HTR-8/SVneo (cell line): Measurements from ENCODE around the gene SPOCK1.

ENCODE experiments used
- DNase-seq: peaks from one replicate; pipeline ENCODE4 v3.0.0; 2011; ENCODE audit warnings: low spot score, mixed read lengths; ENCODE audit not compliant: insufficient read length
- FAIRE-seq: peaks from 2 replicates; lab custom pipeline; 2011; peaks lifted over from hg19 to GRCh38; lab: Jason Lieb, UNC

SPOCK1 gene

DNA sequence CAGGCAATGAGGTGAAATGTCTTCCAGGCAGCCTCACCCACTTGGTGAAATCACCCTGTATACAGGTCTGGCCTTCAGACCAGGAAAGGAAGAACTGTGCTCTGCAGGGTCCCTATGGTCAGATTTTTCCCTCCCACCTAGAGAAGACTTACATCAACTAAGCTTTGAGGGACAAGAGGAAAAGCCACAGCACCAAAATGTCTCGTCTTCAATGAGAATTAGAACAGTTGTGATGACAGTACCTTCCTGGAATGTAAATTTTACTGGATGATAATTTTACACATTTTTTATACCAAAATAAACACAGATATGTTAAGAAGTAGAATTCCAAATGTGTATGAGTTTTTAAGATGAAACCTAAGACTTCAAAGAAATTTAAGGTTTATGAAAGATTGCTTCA is 283.9 kb downstream of the SPOCK1 start:
- DNase-seq (no peak), FAIRE-seq (no peak)

DNA sequence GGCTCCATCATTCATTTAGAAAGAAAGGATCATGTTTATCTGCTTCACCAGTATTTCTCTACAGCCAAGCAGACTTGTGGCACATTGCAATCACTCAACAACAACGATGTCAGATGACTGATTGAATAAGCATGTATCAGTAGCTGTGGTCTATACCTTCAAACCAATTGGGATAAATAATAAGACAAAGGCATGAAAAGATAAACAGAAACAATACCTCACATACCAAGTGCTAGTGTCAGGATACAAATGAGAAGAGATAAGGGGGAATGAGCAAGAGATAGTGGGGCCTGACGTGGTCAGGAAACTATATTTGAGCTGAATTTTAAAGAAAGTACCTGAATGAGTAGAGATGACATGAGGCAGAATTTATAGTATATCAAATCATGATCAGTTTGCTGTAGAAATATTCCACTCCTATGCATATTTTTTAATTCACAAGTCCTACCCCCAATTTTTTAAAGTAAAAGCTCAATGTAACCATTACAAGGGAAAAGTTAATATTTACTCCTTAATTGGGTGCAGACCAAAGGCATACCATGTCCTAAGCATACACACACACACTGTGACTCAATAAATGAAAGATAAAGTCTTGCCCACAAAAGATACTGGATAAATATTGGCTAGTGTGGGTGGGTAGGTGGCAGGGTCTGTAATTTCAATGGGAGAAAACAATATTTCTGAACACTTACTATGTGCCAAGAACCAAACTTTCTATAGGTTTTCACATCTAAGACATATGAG is 284.5 kb downstream of the SPOCK1 start:
- DNase-seq (no peak), FAIRE-seq (no peak)

DNA sequence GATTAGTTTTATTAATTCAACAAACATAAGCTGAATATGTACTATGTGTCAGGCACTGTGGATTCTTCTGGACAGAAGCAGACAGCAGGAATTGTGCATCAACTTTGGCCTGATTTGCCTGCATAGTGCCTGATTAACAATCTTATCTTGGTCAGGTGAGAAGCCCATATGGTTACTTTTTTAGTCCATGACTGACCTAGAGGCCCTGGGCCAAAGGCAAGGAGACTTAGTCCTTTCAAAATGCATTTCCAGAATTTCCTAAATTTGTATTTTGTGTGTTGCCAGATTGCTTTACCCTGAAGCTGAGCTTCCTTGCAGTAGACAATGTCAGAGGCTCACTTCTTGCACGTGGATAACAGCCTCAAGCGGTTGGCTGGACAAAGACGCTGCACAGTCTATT is 286.7 kb downstream of the SPOCK1 start:
- DNase-seq (no peak), FAIRE-seq (no peak)

DNA sequence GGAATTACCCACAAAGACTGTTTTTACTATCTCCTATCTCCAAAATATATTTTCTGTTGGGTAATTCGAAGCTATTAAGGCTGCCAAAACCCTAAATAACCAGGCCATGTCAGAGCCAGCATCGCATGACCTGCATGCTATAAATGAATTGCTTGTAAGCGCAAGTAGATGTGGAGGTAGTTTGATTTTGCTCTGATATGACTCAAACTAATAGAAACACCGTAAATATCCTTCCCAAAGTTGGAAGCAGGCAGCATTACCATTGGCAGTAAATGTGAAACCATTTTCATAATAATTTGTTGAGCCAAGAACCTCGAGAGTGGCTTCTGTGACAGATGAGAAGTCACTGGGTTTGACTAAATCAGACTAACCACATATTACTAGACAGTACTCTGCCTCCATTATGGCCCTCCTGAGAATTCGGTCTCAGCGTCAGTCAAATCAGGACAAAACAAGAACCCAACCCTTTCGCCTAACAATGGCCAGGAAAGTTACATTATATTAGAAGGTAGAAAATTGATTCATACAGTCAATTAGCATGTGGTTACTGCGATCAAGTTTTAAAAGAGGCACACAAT is 289.8 kb downstream of the SPOCK1 start:
- DNase-seq: no peak
- FAIRE-seq: no peak

DNA sequence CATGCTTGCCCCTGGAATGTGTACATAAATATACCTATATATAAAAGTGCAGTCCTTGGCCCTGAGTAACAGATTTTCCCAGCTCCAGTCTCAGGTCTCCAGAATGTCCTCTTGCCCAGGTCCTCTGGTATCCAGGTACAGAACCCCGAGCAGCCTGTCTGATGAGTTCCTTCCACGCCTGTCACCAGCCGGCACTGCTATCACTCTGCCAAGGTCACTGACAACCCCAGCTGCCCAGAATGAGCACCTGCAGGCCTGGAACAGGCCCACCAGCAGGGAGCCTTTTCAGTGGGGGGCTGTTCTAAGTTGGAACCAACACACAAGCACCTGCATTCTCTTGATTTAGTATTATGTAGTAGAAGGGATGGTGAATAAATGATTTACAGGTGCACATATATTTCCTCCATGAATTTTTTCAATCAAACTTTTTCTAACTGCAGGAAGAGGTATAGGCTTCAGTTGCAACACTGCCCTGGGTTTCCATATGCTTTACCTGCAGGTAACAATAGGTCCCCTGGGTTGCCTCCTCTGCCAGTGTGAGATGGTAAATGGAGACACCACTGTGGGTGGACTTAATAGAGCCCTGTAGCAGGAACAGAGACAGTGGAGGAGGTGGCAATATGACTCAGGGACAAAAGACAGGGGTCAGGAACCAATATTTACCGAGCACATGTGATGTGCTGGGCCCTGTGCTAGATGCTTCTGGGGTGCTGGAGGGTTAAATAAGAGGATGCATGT is 291.9 kb downstream of the SPOCK1 start:
- FAIRE-seq (no peak), DNase-seq (no peak)

DNA sequence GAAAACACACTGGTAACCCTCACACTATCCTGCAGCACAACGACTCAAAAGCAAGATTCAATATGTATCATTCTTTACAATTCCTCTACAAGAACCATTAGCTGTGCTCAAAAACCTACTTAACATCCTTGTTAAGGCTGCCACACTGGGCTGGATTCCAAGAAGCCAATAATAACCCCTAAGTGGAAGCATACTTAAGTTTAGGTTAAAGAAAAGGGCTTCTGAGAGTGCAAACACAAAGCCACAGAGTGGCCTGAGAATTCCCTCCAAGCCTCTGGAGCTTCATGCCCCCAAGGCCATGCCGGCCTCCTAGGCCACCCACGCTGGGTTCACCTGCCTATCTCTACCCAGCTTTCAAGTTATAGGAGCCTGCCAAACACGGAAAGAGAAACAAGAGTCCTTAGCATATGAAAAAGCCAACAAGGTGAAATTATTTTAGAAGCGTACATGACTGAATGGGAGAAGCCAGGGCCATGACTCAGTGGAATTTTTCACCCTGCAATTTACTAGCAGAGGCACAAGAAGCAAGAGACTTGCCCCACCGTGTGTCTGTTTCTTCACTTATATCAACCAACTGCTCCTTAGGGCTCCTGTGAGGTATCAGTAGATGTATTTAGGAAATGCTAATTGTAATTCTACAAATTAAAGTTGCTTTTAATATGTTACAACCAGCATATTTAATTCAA is 293.0 kb downstream of the SPOCK1 start:
- FAIRE-seq (no peak), DNase-seq (no peak)

DNA sequence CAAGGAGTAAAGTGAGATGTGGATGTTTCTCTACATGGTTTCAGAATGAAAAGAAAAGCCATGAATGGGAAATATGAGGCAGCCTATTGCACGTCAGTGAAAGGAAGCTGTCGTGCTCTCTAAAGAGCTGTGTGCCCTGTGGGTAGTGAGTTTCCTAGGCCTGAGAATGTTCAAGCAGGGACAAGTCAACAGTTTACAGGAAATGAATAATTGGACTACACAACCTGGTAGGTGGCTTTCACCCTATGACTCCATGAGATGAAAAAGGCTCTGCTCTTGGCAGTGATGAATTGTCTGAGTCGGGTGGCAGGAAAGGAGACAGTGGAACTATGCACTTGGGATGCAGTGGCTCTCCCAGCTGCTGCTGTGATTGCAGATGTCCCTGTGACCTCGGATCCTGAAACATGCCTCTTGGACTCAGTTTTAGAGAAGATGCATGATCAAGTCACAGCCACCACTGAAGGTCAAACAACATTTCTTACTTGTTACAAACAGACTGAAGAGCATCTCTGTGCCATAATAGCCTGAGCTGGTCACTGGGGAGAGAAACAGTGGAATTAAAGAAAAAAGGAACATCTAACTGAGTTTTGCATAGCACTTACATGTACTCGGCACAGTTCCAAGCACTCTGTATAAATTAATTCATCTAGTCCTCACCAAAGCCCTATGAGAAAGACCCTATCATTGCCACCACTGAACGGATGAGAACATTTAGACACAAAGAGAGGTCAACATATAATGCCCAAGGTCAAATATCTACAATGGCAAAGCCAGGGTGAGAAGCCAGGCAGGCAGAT is 293.7 kb downstream of the SPOCK1 start:
- no peak for FAIRE-seq
- DNase-seq: no peak

DNA sequence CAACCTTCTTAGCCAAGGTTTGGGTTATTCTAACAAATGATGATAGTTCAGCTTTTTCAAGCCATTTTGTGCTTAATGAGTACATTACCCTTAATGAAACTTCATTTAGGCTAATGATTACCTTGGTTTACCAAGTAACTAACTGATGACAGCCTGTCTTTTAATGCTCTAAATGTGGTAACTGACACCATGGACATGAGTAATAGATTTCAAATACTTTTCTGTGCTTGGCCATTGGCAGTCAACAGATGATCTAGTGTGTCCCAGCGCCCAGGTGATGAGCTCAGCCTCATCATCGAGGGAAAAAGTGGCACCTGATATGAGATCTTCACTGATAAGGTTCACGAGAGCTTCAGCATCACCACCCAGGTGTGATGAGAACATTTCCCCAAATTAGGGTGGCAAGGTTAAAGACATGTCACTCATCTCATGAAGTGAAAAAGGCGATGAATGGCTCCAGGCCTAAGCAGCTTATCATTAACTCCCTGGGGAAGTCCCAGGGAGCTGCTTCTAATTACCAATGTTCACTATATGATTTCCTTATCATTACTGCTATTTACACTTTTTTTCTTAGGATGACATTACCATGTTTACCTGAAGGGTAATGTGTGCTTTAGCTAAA is 296.0 kb downstream of the SPOCK1 start:
- DNase-seq (no peak), FAIRE-seq (no peak)

DNA sequence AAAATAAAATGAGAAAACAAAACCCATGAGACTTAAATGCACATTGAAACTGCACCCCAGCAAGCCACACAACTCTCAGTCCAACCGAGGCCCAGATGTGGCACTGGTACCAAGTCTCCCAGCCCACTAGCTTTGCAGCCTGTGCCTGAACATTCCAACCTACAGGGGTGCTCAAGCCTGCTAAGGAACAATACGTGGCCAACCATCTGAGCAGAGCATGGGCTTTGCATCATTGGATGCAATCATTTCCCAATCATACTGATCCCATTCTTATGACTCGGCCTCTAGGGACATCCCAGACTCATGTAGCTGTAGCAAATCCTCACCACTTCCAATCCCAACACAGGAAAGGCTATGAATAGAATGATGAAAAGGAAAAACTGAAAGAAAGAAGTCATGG is 297.2 kb downstream of the SPOCK1 start:
- DNase-seq (no peak), FAIRE-seq (no peak)

DNA sequence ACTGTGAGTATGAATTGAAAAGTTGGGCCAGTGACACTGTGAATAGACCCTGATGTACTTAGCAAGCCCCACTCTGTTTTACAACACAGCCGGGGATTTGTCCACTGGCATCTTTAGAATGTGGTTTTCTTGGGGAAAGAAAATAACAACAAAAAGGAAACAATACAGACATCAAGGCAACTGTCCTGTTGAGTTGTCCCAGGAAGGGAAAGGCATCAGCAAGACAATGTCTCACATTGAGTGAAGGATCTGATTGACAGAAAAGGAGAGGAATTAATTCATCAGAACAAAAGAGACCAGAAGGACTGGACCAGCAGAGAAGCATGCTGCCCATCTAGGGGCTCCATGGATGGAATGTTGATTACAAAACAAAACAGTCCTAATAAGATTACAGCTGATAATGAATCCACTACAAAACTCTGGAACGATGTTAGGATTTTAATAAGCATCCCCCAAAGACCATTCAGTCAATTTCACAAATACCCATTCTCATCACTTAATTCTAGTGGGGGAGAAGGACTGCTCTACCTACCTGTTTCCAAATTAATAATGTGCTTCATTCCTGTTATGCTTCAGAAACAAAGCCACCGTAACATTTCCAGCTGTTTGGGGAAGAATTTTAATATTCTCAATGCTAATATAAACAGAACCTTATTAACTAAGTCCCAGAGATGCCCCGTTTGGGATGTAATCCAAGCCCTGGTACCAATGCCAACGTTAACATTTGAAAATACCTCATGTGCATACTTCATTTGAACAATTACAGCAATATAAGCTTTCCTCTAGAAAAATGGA is 298.0 kb downstream of the SPOCK1 start:
- DNase-seq: no peak
- FAIRE-seq: no peak

DNA sequence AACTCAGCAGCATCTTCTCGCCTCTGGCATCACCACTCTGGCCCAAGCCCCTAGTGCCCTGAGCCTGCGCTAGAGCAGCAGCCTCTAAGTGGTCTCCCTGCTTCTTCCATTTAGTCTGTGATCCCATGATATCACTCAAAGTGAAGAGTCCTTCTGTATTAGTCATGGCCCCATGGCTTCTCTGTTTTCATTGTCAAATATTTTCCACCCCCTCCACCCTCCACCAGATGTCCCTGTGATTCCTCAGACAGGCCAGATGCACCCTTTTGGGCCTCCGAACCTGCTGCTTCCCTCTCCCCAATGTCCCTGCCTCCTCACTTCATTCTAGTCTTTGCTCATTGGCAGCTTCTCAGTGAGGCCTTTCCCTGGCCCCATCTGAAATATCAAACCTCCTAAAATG is 299.2 kb downstream of the SPOCK1 start:
- no peak for DNase-seq

DNA sequence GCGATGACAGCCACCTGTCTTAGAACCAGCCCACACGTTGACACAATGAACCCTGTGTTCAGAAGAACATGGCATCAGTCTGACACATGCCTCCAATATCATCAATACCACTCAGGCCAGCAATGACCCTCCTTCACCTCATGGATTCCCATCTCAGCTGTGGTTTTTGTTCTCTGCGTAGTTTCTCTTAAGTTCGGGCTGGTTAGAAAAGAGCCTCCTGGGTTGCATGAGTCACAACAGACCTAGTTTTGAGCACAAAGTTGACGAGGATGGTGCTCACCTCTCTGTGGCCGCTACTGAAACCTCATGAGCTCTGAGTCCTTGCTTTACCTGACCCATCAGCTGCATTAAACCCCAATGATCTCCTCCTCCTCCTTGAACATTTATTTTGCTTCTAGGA is 299.9 kb downstream of the SPOCK1 start:
- peak; percentile 28 for FAIRE-seq

More for the DNA sequence above, 299.2 kb downstream of the SPOCK1 start:
- no peak for FAIRE-seq

DNA sequence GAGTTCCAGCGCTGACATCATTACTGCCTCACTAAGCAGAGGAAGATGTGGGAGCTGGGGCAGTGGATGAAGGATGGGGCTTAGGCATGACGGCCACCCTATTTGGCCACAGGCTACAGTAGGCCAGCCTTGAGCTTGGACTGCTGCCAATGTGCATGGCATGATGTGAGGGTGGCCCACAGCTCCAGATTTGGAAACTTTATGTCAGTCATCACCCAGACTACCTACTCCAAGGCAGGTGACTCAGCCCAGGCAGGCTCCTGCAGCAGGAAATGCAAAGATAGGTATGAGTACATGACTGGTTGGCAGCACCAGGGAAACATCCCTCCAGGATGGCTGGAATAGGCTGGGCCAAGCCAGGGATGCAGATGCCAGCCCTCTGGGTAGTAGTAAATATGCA is 303.6 kb downstream of the SPOCK1 start:
- FAIRE-seq: no peak
- no peak for DNase-seq

More for the DNA sequence above, 299.9 kb downstream of the SPOCK1 start:
- no peak for DNase-seq

DNA sequence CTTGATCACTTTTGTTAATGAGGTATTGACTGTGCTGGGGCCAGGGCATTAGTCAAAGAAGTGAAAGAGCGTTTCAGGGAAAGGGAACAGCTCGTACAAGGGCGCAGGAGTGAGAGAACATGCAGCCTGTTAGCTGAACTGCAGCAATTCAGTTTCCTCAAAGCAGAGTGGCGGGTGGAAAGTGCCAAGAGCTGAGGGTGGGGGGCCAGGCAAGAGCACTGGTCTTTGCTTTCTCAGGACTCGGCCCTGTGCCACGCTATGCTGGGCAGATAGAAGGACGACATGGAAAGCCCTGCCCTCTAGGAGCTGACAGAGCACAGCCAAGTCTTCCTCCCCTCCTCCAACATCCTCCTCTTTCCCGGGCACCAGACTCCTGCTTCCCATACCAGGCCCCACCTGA is 304.8 kb downstream of the SPOCK1 start:
- DNase-seq (no peak), FAIRE-seq (no peak)

DNA sequence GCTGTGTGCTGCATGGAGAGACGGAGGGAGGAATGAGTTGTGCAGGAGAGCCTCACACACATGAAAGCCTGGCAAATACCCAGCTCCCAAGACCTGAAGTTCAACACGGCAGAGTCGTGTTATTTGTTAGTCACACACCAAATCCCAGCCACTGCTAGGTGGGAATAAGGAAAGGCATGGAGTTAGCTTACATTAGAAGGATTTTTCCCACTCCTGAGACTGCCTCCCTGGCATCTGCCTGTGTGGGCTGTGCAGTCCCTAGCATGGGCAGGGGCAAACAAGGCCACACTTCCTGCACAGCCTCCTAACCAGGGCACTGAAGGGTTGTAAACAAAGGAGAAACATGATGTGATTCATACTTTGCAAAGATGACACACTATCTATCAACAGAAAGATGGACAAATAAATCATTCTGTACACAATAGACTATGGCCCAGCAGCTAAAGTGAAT is 306.8 kb downstream of the SPOCK1 start:
- peak; percentile 20 for FAIRE-seq

DNA sequence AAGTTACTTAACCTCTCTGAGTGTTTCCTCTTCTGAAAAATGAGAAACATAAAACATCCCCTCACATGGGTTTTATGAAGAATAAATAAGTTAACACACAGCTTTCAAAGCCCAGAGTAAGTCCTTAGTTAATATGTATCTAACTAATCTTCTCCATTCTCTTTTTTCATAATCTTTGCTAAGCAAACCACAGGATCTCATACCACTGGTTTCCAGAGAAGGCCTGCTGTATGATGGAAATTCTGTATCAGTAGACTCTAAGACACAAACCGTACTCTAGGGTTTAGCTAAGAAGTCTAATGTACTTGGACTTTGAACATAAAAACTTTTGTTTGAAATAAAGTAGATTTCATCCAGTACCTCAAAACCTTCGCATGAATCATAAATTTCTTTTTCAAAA is 307.9 kb downstream of the SPOCK1 start:
- FAIRE-seq: no peak
- no peak for DNase-seq

More for the DNA sequence above, 306.8 kb downstream of the SPOCK1 start:
- peak; percentile 51 for DNase-seq

DNA sequence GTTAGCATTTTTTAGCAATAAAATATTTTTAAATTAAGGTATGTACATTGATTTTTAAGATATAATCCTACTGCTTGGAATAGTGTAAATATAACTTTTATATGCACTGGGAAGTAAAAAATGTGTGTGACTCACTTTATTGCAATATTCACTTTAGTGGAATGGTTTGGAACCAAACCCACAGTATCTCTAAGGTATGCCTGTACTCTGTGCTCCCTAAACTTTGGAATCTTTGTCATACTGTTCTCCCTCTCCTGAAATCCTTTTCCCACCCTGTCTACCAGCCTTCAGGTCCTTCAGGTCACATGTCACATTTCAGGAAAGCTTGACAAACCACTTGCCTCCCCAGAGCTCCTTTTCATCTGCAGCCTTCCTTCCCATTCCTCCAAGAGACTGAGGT is 308.7 kb downstream of the SPOCK1 start:
- FAIRE-seq: no peak
- DNase-seq: no peak

DNA sequence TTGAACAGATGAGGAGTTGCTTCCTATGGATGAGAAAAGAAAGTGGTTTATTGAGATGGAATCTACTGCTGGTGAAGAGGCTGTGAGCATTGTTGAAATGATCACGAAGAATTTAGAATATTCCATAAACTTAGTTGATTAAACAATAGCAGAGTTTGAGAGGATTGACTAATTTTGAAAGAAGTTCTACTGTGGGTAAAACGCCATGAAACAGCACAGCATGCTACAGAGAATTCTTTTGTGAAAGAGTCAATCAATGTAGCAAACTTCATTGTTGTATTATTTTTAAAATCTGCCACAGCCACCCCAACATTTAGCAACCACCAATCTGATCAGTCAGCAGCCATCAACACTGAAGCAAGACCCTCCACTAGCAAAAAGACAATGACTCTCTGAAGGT is 309.1 kb downstream of the SPOCK1 start:
- FAIRE-seq (no peak), DNase-seq (no peak)

DNA sequence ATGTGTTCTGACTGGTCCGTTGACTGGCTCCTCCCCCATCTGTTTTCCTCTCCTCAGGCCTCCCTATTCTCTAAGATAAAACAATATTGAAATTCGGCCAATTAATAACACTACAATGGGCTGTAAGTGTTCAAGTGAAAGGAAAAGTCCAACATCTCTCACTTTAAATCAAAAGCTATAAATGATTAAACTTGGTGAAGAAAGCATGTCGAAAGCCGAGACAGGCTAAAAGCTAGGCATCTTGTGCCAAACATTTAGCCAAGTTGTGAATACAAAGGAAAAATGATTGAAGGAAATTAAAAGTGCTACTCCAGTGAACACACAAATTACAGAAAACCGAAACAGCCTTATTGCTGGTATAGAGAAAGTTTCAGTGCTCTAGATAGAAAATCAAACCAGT is 310.6 kb downstream of the SPOCK1 start:
- no peak for FAIRE-seq

More for the DNA sequence above, 310.6 kb downstream of the SPOCK1 start:
- no peak for DNase-seq
